Esophagus muscularis mucosa (tissue), 4 donors: ENCODE results near the gene ARID5B. TPM values are rescaled to one million over a fixed set of nuclear protein-coding genes. Genes with fewer than 3 reads are reported as not detected.

Experiments used
- DNase-seq: peaks from one replicate; pipeline ENCODE4 v3.0.0-alpha.2; 2017; ENCODE audit errors: extremely low spot score
- H3K27ac ChIP-seq, 4 donors: fragments of 200-600 bp; sonication (generic); replicated peaks in 1 of 4; 1 replicate in 3 of 4; 2 replicates in 1 of 4; pipeline ENCODE4 v1.5.1; 2016 to 2019; ENCODE audit warnings: mild to moderate bottlenecking in 1 of 4
- H3K27me3 ChIP-seq, 4 donors: fragments of 200-600 bp; sonication (generic); one replicate each; pipeline versions ENCODE4 v1.5.1 to v1.6.0; 2016 to 2019
- H3K36me3 ChIP-seq, 4 donors: fragments of 200-600 bp; sonication (generic); one replicate each; pipeline ENCODE4 v1.5.1; 2016 to 2019
- H3K4me1 ChIP-seq, 4 donors: fragments of 200-600 bp; sonication (generic); one replicate each; pipeline ENCODE4 v1.5.1; 2016 to 2019
- H3K4me3 ChIP-seq, 4 donors: fragments of 200-600 bp; sonication (generic); 1 replicate in 2 of 4; 2 replicates in 2 of 4; pipeline ENCODE4 v1.5.1; 2016 to 2019; ENCODE audit warnings: mild to moderate bottlenecking in 4 of 4, moderate library complexity in 1 of 4
- H3K9me3 ChIP-seq, 4 donors: fragments of 200-600 bp; sonication (generic); 1 replicate in 3 of 4; 2 replicates in 1 of 4; pipeline ENCODE4 v1.5.1; 2016 to 2019
- EP300 ChIP-seq: sonication (generic); formaldehyde crosslinking; IDR thresholded peaks from one replicate; pipeline ENCODE4 v1.6.1; 2017; ENCODE audit warnings: antibody characterized with exemption
- POLR2A ChIP-seq: fragments of 450-650 bp; IDR thresholded peaks from one replicate; pipeline ENCODE4 v1.6.1; 2017; ENCODE audit warnings: antibody characterized with exemption, moderate library complexity, mild to moderate bottlenecking, low read depth
- POLR2AphosphoS5 ChIP-seq, 2 donors: sonication (generic); formaldehyde crosslinking; IDR thresholded peaks; one replicate each; pipeline ENCODE4 v1.6.1; 2017; ENCODE audit warnings: antibody characterized with exemption in 2 of 2
- WGBS: methylation state at CpG from one replicate; pipeline ENCODE4 v1.1.5; 2018; 5-methylcytosine and 5-hydroxymethylcytosine counted together
- intact Hi-C: fragments of 100-400 bp; cut with DNase I; formaldehyde crosslinking; loops from one replicate; pipeline ENCODE4 v1.15.1; 2023
- total RNA-seq, 4 donors: library from RNA; depleted of rRNA; stranded (reverse); fragments of >200 nt; gene quantifications; one replicate each; pipeline versions ENCODE4 v1.1.0 to v1.2.1, GENCODE V29; 2016
- TF ChIP-seq, protein P1 (sequence below), 3 experiments: fragments of 200-600 bp in 2 of 3; fragments of 450-650 bp in 1 of 3; sonication (generic) in 2 of 3; IDR thresholded peaks; one replicate each; pipeline ENCODE4 v1.5.1; 2017 to 2019; ENCODE audit warnings: antibody characterized with exemption in 3 of 3, mild to moderate bottlenecking in 2 of 3, moderate library complexity in 1 of 3

Gene ARID5B
- total RNA-seq, 4 donors from 2014 or later: 33.6 to 150 (median 64.9) TPM

DNA sequence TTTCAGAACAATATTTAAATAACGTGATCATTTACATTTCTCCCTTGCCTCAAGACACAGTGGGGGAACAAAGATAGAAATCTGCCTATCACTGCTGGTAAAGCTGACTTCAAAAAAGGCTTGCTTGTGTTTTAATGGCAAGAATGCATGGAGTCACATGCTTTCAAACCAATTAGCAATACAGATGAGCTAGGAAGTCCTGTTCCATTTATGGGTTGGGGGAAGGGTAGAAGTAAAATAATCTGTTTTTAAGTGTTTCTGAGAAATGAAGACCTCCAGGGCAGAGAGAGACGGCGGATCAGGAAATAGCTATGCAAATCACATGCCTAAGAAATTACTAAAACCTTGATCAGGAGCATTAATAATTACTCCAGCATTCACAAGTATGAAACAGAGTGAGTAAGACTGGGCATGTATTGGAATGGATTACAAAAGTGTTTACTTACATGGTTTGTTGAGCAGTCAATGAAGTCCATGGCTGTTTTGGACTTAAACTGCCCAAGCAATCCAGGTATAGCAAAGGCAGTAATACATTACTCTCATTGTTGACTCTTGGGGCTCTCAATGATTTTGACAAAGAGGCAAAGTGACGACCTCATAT is 142.0 kb downstream of the ARID5B start:
- peak overlapping the region in 2 of 4 donors; percentile 0 to 41 for H3K27ac ChIP-seq
- H3K36me3 ChIP-seq: no peaks in the 10 kb centered on the region
- H3K9me3 ChIP-seq: no peaks in the 10 kb centered on the region
- no peak overlapping the region for H3K4me3 ChIP-seq
- 58% methylated on average over 4 of the region's 4 CpGs for WGBS
- TF ChIP-seq EP300 (no peak), POLR2AphosphoS5 (IDR thresholded peaks at IDR 0.05) (no peak), POLR2A (no peak)
- TF ChIP-seq, protein P1, sequence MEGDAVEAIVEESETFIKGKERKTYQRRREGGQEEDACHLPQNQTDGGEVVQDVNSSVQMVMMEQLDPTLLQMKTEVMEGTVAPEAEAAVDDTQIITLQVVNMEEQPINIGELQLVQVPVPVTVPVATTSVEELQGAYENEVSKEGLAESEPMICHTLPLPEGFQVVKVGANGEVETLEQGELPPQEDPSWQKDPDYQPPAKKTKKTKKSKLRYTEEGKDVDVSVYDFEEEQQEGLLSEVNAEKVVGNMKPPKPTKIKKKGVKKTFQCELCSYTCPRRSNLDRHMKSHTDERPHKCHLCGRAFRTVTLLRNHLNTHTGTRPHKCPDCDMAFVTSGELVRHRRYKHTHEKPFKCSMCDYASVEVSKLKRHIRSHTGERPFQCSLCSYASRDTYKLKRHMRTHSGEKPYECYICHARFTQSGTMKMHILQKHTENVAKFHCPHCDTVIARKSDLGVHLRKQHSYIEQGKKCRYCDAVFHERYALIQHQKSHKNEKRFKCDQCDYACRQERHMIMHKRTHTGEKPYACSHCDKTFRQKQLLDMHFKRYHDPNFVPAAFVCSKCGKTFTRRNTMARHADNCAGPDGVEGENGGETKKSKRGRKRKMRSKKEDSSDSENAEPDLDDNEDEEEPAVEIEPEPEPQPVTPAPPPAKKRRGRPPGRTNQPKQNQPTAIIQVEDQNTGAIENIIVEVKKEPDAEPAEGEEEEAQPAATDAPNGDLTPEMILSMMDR (IDR thresholded peaks at IDR 0.05): no peak
- intact Hi-C loops: loop anchor here (2.0 kb wide), 1 partner anchor 201 kb away; no protein-coding TSS in a partner anchor
- DNase-seq: no peak
- H3K4me1 ChIP-seq: peaks cover 42 to 59% (median 51%) of the 10 kb centered on the region in 4 donors
- no peaks in the 10 kb centered on the region for H3K27me3 ChIP-seq

DNA sequence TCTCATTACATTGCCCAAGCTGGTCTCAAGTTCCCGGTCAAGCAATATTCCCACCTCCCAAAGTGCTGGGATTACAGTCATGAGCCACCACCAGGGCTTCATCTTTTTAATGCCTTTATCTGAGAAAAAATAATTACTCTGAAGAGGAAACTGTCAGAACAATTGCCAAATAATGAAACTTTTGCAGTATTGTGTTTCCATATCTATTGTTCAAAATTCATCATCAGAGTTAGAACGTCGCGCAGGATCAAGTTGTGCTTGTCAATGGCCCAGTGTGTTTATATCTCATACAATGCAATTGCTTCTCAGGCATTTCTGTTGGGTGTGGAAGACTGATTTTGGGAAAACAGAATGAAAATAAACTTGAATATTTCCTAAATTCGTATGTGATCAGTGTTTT is 143.1 kb downstream of the ARID5B start:
- Histone ChIP-seq H3K9me3 (no peaks in the 10 kb centered on the region), H3K27ac (peak overlapping the region in 2 of 4 donors; percentile 90 to 95), H3K4me1 (peaks cover 34 to 55% (median 46%) of the 10 kb centered on the region in 4 donors), H3K4me3 (no peak overlapping the region), H3K36me3 (no peaks in the 10 kb centered on the region), H3K27me3 (no peaks in the 10 kb centered on the region)
- no peak for DNase-seq
- no peak for TF ChIP-seq EP300
- 85% methylated on average over 5 of the region's 5 CpGs for WGBS
- intact Hi-C loops: no loop called here

DNA sequence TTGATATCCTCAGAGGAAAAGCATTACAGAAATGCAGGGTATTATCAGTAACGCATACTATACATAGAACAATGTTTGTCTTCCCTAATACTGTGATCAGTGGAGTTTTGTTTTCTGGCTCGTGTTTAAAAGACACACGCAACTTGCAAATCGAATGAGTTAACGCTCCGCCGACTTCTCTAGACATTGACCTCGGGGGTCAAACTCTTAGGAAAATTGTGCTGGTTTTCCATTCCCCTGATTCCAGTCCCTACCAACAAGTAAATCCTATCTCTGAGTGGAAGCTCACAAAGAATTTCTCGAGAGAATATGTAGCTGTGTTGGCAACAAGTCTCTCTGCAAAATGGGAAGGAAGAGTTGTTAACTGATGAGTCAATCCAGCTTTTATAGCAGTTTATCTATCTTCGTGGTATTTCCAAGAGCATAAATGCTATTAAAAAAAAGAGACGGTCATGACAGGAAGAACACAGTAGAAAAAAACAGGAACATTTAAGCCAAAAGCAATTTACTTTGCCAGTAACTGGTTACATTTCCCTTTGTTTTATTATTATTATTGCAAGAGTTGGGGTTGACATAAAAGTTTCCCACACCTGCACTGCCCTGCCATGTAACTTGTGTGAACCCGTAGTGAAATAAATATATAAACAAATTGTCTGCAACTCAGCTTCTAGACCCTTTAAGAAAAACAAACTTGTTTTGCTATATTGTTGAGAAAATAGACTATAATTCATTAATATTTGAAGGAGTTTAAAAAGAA is 144.4 kb downstream of the ARID5B start:
- Histone ChIP-seq H3K4me1 (peaks cover 34 to 58% (median 44%) of the 10 kb centered on the region in 4 donors), H3K4me3 (peak overlapping the region; percentile 6 to 41 (median 26)), H3K36me3 (no peaks in the 10 kb centered on the region), H3K9me3 (no peaks in the 10 kb centered on the region), H3K27ac (peak overlapping the region; percentile 87 to 95 (median 92)), H3K27me3 (no peaks in the 10 kb centered on the region)
- WGBS: 22% methylated on average over 12 of the region's 12 CpGs
- intact Hi-C loops: no loop called here
- no peak for DNase-seq
- TF ChIP-seq, protein P1 (IDR thresholded peaks at IDR 0.05): no peak
- TF ChIP-seq EP300: peak; percentile 63
- TF ChIP-seq POLR2AphosphoS5 (IDR thresholded peaks at IDR 0.05): peak in 1 of 2 donors; percentile 63
- no peak for TF ChIP-seq POLR2A

DNA sequence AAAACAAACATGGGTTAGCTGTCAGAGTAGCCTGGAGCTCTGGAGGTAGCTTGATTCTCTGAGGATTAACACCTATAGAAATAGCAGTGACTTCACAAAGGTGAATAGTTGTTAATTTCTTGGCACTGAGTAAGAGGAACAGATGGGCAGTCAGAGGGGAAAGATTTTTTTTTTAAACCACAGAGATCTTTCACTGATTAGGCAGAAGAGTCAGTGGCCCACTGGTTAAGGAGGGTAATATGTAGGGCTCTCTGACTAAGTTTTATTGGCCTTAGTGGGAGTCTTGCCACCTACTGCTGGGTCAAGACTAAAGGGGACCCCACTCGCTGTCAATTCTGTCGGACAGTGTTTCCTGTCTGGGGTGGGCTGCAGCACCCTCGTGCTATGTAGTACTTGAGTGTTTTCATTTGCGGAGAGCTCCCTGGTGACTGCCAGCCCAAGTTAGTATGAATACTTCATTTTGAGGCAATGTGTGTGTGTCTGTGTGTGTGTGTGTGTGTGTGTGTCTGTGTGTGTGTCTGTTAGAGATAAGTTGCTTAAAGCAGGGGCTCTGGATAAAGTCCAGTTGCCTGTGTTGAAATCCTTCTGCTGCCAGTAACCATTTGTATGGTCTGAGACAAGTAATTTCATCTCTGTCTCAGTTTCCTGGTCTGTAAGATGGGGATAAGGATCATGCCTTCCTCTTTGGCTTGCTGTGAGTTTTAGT is 145.2 kb downstream of the ARID5B start:
- Histone ChIP-seq H3K9me3 (no peaks in the 10 kb centered on the region), H3K4me1 (peaks cover 38 to 65% (median 50%) of the 10 kb centered on the region in 4 donors), H3K27me3 (no peaks in the 10 kb centered on the region), H3K27ac (peak overlapping the region; percentile 87 to 95 (median 92)), H3K36me3 (peaks cover 0 to 2% (median 0%) of the 10 kb centered on the region in 4 donors), H3K4me3 (no peak overlapping the region)
- TF ChIP-seq EP300 (no peak), POLR2AphosphoS5 (IDR thresholded peaks at IDR 0.05) (peak in 1 of 2 donors; percentile 30), POLR2A (no peak)
- TF ChIP-seq, protein P1 (IDR thresholded peaks at IDR 0.05): no peak
- intact Hi-C loops: no loop called here
- WGBS: 62% methylated on average over 4 of the region's 4 CpGs
- DNase-seq: no peak
